Activated naive CD4-positive, alpha-beta T cell (primary cell): ENCODE measurements around the gene FAM180A.

Source experiments
- DNase-seq, 4 experiments: peaks; one replicate each; lab custom pipeline; 2025; lab: John Stamatoyannopoulos, UW

The FAM180A gene

DNA sequence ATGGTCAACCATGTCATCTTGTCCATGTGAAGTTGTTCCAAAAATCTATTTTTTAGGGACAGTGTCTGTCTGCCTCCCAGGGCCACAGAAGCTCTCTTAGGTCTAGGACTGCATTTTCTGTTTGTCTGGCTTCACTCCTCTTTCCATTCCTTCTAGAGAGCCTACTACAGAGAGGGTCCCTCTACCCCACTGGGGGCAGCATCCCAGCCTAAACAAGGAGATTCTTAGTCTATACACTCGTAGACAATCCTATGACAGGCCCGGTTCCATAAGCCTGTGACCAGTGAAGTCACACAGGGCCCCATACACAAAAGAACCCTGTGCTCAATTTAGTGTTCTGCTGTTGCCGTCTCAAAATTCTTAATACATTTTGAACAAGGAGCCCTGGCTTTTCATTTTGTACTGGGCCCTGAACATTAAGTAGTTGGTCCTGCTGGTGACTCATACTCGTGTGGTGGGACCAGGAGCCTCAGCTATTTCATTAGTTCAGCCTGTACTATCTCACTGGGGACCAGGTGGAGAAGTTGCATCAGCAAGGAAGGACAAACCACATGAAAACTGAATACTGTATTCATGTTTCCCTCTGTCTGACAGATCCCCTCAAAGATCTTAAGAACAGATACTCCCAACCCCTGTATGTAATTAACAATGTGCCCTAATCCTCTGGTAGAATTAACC, 23.5 kb upstream of the FAM180A start:
- DNase-seq, result no peak

DNA sequence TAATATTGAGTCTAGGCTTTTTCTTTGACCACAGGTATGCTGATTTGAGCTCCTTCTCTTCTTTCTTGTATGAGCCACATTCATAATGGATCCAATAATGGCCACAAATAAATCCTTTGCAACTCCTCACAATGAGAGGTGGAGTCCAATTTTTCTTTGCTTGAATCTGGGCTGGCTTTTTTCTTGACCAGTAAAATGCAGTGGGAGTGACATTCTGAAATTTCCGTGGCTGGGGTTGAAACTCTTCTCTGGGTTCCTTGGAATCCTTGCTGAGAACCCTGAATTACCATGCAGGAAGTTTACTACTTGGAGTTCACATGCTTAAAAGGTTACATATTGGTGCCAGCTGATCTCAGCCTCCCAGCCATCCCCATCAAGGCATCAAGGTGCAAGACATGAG, 22.4 kb upstream of the FAM180A start:
- no peak for DNase-seq

DNA sequence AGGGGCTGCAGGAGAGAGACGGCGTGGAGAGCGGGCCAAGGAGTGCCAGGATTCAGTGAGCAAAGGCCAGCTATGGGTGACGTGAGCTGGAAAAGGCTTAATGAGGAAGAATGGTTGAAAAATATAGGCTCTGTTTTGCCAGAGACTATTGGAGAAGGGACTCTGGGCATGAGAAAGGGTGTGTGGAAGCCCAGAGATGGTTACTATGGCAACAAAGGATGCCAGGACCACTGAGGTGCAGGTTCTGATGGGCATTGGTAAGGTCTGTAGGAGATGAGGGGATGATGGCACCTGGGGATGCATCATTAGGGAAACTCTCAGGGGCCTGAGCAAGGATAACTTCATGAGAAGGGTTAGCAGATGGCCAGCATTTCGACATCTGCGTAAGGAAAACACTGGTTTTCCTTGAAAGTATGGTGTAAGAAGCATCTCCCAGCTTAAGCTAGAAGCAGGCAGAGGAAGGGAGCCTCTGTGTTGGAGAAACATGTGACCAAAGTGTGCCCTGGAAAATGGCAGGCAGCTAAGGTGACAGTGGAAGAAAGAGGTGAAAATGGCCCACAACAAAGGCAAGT, 21.6 kb upstream of the FAM180A start:
- no peak for DNase-seq

DNA sequence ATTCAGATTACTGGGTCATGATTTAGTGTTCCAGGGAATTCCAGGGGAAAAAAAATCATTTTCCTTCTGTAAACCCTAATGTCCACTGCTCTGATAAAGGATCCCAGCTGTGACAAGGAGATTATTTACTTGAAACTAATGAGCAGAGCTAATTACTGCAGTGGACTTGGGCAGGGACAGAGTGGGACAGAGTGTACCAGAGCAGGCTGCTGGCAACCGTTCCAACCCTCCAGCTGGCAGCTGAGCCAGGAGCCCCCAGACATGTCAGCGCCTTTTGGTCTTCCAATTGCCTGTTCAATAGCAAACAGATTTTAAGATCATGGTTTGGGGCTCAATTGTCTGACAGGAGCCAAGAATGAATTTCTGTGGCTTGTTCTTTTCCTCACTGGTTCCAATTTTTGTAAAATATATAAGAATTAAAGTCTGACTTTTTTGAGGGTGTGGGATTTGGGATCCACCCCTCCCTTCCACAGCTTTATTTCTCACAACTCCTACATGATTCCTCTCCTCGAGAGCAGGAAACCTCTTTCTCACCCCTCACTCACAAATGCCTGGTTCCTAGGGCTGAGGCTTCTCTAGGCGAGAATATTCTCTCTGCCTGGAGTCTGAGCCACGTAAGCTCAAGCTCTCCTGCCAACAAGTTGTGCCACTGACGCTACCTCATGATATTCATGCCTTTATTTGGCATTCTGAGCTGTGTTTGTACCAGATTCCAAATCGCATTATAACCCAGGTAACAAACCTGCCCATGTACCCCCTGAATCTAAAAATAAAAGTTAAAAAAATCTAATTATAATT, 20.6 kb upstream of the FAM180A start:
- DNase-seq, result no peak

DNA sequence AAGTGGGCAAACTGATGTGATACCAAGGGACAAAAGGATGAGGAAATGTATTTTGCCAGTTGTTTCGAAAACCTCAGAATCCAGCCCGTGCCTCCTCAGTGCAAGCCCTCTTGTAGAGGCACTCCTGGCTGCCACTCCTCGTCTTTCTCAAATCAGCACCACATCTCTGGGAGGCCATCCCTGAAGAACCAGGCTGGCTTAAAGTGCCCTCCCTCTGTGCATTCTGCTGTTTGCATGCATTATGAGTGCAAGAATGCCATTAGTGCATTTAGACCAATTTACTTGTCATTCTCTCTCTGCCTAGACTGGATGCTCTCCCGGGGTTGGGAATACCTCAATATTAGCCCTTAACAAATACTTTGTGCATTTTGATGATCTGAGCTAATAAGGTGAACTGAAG, 19.9 kb upstream of the FAM180A start:
- no peak for DNase-seq

DNA sequence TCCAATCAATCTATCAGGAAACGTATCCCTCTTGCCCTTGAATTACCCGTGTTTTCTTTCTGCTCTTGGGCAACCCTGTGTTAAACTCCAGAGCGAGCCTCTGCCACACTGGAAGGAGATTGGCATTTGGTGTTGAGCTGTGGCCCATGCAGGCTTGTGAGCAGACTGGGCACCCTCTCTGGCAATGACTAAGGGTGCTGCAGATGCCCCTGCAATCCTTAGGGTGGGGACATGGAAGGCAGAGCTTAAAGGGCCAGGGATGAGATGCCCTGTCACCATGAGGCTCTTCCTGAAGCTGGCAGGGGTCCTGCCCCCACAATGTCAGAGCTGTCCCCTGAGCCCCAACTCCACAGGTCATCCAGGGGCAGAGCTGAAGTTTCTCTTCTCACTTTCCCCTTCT, 19.5 kb upstream of the FAM180A start:
- no peak for DNase-seq

DNA sequence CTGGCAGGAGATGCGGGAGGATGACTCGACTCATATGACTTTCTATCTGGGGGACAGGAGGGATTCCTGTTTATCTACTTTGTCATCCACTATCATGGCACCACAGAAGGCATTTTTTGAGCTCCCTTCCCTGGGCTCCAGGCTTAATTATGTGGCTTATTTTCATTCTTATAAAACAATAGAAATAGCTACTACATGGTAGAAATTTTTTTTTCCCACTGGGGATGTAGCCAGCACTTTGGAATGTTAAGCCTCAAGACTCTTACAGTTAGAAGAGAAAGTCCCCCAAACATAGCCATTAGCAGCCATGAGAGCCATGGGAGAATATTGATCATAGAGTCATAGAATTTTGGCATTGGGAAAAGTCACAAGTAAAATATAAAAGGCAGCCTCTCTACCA, 14.6 kb upstream of the FAM180A start:
- no peak for DNase-seq

DNA sequence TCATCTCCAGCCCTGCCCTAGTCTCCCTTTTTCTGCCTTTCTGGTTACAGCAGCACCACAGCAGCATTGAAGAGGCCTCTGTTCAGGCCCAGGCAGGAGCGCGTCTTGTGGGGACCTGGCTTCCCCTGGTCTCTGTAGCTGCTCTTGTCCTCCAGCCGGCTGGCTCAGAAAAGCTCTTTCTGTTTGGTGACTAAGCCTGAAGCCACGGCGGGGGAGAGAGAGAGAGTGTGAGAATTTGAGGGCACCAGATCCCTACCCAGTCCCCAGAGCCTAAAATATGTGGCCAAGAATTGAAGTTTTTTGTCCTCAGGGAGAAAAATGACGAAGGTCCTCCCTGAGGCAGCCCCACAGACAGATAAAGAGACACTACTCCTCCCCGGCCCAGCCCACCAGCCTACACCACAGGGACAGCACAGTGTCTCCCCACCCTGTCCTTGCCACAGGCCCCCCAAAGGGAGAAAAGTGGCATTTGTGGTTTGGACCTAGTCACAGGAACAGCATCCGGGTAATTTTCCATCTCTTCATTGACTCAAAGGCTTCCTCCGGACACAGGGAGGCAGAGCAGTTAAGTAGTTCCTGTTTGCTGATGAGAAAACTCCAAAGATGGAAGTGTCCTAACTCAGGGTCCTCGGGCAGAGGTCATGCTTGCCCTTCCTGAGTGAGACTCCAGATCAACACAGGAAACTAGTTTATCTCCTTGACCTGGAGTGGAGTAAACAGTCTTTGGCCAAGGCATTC, 13.3 kb upstream of the FAM180A start:
- DNase-seq, result no peak

DNA sequence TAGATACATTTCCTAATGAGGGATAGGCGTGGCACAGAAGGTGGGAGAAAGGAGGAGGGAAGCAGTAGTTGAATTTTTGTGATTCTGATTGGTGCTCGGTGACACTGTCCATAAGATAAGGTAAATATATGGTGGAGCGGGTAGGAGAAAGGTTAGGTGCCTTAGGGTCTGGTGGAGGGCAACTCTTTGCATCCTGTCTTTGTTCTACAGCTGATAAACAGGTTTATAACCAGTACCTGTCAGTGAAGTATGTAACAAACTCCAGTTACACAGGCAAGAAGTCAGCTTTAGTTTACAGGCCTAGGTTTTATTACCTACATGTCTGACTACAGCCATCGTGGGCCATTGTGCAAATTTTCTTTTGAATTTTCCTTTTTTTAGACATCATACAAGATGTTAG, 10.9 kb upstream of the FAM180A start:
- DNase-seq, result no peak

DNA sequence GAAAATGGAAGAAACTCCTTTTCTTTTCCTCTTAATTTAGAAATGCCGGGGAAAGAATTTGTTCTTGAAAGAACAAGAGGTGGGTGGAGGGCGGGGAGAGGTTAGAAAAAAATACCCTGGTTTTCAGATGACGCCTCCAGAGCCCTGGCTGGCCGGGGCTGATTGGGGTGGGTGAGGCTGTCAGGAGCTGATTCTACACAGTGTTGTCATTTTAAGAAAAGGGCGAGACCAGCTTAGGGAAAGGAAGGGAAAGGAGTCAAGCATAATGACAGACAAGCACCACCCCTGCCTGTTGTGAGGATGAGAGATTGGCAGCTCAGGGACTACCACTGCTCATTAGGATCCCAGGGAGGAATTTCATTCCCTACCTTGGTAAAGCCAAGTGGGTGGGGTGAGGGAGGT, 9.9 kb upstream of the FAM180A start:
- no peak for DNase-seq

DNA sequence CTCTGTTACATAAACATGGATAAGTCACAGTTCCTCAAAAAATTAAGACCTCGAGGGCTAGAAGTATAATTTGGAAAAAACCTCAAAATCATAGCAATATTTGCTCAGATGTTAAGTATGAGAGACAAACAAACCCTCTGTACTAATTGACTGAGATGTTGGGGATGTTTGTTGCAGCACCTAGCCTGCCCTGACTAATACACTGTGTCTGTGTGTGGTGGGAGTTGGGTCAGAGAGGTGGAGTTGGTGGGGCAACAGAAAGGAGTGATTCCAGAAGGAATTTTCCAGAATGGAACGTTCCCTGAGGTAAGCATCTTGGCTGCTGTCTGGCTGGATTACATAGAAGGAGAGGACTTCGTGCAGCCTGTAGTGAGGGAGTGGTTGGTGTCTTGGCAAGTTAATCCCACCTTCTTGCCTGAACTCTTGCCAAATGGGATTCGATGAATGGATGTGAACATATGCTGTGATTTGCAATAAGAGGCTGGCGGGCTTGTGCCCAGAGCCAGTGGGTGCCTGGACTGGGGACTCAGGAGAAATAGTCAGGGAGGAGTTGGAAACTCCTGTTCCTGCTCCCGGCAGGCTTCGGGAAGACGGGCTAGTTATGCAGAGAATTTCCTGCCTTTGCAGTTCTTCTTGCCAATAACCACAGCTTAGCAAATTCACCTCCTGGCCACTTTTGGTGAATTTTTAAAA, 9.3 kb upstream of the FAM180A start:
- no peak for DNase-seq

DNA sequence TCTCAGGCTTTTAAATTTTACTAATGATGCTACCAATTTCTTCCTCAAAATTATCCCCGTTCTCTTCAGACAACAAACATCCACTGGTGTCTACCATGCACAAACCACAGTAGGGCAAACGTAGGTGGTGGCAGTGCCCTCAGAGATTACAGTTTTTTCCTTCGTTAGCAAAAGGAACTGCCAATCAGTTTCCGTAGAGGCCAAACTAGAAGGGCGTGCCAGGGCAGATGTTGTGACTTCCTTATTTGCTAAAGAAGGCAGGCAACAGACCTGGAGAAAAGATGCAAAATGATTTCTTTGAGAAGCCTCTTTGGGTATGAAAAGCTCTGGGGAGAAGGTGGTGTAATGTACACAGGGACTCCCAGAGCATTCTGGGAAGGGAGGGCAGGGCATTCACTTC, 7.6 kb upstream of the FAM180A start:
- no peak for DNase-seq

DNA sequence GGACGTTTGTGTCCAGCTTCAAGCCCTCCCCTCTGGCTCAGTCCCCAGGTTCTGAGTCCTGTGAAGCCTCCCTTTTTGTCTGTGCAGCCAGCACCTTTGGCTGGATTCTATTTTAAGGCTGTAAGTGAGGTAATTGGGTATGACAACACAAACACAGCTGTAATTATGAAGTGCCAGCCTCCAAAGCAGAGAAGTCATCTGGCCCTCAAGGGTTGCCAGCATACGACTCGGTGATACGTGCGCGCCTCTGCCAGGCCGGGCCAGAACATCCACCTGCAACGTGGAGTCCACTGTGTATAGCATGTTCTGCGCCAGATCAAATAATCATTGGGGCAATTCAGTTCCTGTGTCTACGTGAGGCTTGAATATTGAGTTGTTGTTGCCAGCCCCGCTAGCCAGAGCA, 6.7 kb upstream of the FAM180A start:
- no peak for DNase-seq

DNA sequence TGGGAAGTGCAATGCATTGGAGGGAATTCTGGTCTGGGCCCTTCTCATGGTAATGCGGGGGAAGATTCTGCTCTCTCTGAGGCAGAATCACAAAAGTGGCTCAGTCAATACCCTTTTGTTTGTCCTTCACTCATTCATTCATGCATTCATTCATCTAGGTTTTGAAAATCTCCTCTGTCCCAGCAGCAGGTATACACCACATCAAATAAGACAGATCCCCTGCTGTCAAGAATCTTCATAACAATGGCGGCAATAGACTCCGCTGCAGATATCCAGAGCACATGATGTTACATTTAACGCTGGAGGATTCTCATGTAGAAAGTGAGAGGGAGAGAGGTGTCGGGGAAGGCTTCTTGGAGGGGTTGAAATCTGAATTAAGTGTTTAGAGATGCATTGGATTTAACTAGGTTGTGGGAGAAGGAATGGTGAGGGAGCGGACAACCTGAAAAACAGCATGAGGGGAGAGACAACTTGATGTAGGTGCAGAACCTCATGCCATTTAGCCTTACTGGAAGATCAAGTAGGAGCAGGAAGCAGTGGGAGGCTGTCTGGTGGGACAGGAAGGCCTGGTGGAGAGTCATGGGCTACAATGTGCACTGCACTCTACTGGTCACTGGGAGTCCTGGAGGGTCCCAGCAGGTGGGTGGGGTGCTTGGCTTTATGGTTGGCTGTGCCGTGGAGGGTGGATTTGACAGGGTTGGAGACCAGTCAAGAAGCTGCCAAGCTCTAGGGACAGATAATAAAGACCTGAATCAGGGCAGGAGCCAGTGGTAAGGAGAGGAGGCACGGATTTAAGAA, 5.2 kb upstream of the FAM180A start:
- DNase-seq, result no peak

DNA sequence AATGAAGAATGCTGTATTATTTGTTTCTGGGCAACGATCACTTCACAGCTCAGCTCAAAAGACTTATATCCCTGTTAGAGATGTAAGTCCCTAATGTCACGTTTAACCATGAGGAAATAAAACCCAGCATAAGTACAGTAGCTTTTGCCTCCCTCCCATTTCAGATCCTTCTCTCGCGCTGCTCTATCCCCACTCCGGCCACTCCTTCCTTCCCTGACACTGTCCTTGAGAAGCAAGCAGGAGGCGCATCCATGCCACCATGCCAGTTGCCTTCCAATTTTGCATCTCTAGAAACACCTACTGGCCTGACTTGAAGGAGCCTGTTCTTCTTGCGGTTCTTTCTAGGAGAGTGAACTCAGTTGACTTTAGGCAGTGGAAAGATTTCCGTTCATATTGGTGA, 1.2 kb downstream of the FAM180A start:
- DNase-seq, result no peak

DNA sequence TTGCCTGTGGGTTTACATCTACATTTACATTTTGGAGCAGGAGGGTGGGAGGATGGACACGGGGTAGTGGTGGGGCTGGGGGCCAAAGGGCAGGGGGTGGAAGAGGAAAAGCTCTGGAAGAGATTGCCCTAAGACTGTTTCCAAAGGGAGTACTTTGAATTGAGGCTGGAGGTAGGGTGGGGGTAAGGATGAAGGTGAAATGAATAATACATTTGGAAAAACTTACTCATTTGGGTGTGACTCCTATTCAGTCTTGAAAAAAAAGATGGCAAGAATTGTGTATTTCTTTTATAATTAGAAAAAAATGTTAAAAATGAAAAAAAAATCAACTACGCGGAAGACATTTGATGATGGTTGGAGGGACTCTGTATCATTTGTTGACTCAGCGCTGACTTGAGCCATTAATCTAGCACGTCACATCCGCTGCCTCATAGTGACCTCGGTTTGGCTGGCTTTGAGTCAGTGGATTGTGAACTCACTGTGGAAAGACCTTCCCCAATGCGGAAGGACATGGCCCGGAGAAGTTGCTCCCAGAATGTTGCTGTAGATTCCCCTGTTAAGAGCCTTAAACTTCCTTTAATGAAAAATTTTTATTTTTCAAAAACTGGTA, 2.8 kb downstream of the FAM180A start:
- no peak for DNase-seq

DNA sequence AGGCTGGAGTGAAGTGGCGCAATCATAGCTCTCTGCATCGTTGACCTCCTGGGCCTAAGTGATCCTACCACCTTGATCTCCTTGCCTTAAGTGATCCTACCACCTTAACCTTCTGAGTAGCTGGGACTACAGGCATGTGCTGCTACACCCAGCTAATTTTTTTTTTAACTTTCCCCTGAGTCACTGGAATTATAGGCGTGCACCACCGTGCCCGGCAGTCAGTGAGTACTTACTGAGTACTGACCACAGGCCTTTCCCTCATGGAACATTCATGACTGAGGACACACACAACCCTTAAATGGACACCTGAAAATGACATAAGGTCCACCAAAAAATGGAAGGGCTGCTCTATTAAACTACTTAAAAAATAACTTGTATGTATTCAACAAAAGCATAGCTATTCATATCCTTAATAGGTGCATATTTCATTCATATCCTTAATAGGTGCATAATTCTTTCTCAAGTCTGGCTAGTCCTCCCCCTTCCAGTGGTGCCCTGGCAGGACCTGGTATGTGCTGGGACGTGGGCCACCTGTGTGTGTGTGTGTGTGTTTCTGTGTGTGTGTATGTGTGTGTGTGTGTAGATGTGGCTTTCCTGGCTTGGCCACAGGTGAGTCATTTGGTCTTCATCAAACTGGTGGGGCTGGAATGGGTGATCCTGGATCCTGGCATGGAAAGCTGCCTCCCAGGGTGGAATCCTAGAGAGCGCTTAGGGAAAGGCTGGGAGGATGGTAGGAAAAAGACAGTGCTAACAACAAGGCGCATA, 3.5 kb downstream of the FAM180A start:
- no peak for DNase-seq

DNA sequence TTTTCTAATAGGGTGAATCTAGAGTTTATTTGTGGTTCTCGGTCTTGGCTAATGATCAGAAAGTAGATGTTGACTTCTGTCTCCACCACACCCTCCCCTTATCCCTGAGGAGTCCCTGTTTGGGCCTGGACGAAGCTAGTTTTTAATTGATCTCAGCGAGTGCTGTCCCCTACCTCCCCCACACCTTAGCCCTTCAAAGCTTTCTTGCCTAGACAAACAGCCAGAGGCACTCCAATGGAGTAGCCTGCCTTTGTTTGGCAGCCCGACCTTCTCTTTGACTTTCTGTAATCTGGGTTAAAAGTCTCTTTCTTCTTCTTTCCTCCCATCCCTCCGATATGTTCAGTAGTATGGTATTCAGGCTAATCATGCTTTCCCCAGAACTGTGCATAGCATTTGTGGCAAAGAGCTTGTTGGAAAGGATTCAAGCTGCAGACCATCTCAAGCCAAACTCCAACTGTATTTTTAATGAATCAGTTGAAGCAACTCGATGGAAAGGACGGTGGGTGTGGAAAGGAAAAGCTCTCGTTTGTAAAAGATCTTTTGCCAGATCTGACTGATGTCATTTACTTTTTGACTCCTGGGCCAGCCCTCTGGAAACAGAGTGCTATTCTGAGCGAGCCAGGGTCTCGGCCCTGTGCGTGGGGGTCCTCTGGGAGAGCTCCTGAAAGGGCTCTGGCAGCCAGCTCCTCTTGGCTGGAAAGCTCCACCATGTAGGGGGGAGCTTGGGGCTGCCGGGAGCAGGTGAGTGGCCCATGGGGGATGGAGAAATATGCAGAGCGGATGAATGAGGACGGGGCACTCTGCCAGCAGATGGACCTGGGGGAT, 4.5 kb downstream of the FAM180A start:
- no peak for DNase-seq

DNA sequence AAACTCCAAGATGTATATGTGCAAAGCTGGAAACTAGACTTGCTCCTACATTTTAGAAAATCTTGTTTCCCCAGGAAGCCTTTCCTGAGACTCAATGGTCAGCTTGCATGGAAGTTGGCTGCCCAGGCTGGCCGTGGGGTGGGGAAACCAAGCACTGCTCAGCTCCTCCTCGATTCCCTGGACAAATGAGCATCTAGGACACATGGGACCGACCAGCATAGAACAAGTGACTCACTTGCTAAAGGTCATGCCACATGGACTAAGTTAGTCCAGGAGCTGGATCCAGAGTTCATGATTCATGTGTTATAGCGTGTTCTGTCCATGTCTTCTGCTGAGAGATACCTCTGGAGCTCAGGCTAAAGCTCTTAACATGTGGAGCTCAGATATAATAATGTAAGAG, 6.2 kb downstream of the FAM180A start:
- no peak for DNase-seq
